ENCODE data around the gene CDON. TPM values are rescaled to one million over a fixed set of nuclear protein-coding genes. Genes with fewer than 3 reads are reported as not detected.
A peak's percentile ranks its signal among the peaks of the same experiment; 100 is the strongest.

CDON gene
- total and polyA plus RNA-seq, 9 donors = 12.5 to 42.1 (median 23.3) TPM

DNA sequence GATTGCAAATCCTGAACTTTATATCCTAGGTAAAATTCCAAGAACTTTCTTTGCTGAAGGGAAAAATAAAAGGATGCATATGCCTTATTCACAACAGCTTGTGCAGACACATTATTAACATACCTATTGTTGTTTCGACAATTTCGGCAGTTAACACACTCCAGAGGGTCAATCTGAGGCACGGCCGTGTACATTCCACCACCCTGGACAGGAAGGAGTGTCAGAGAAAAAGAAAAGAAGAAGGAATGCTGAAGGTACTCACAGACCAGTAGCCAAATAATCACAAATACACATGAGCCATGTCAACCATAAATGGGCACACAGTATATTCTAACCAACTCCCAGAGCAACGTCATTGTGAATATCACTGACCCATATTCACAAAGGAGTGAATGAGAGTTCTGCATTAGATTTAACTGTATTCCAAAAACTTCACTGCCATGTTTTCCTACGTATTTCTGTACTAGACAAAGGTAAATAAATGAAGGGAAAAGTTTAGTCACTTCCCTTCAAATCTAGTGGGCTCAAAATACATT, 84.4 kb downstream of the CDON start:
- H3K27ac ChIP-seq (ENCODE audit: low read length) = peak overlapping the region; percentile 47
- no CpG with 5 or more reads among the region's 6 CpGs for WGBS (ENCODE audit: insufficient coverage)

DNA sequence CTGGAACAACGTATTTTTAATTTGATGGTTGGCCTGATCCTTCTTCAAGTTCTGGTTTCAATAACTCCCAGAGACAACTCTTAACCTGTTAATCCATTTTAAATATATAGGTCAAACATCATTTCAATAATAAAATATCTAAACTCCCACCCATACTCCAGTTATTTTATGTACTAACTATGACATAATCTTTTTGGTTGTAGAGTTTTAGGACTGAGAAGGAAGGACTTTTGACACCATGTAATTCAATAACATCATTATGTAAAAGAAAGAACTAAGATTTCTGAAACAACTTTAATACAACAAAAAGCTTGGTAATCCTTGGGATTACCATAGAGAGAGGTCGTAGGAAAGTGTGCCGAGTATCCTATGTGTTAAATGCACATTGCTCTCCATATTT, 85.3 kb downstream of the CDON start:
- Histone ChIP-seq H3K4me3 (ENCODE audit: low read length) (no peak overlapping the region), H3K4me1 (ENCODE audit: control insufficient read depth, insufficient read depth, low read length) (no peaks in the 10 kb centered on the region), H3K27me3 (ENCODE audit: control insufficient read depth, insufficient read depth, low read length) (no peaks in the 10 kb centered on the region), H3K27ac (ENCODE audit: low read length) (no peak overlapping the region), H3K36me3 (ENCODE audit: control insufficient read depth, insufficient read depth, low read length) (peaks cover 7% of the 10 kb centered on the region), H3K9me3 (replicated peaks; ENCODE audit: control insufficient read depth, low read depth, low read length) (no peaks in the 10 kb centered on the region)
- no peak for DNase-seq
- no CpG with 5 or more reads among the region's 3 CpGs for WGBS (ENCODE audit: insufficient coverage)

More for the DNA sequence above, 84.4 kb downstream of the CDON start:
- Histone ChIP-seq H3K4me3 (ENCODE audit: low read length) (no peak overlapping the region), H3K9me3 (replicated peaks; ENCODE audit: control insufficient read depth, low read depth, low read length) (no peaks in the 10 kb centered on the region), H3K36me3 (ENCODE audit: control insufficient read depth, insufficient read depth, low read length) (peaks cover 10% of the 10 kb centered on the region), H3K4me1 (ENCODE audit: control insufficient read depth, insufficient read depth, low read length) (no peaks in the 10 kb centered on the region), H3K27me3 (ENCODE audit: control insufficient read depth, insufficient read depth, low read length) (no peaks in the 10 kb centered on the region)
- no peak for DNase-seq

DNA sequence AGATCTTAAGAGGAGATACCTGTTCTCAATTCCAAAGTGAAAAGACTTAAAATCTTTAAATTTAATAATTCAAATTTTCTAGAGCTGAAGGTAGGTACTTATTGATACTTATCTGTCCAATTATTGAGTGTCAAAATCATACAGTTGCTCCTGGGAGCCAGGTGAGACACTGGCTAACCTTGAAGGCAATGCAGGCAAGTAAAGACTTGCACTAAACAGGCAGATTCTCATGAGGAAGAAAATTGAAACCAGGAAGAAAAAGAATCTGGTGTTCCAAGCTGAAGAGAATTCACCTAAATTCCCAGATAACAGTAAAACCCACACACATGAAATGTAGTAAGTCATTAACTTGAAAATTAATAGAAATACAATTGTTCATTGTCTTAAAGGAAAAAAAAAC, 86.5 kb downstream of the CDON start:
- no peaks in the 10 kb centered on the region for H3K4me1 ChIP-seq (ENCODE audit: control insufficient read depth, insufficient read depth, low read length)
- H3K9me3 ChIP-seq (replicated peaks; ENCODE audit: control insufficient read depth, low read depth, low read length) = no peaks in the 10 kb centered on the region
- no peak overlapping the region for H3K4me3 ChIP-seq (ENCODE audit: low read length)
- peaks cover 7% of the 10 kb centered on the region for H3K36me3 ChIP-seq (ENCODE audit: control insufficient read depth, insufficient read depth, low read length)
- H3K27ac ChIP-seq (ENCODE audit: low read length) = no peak overlapping the region
- DNase-seq = no peak
- no peaks in the 10 kb centered on the region for H3K27me3 ChIP-seq (ENCODE audit: control insufficient read depth, insufficient read depth, low read length)

DNA sequence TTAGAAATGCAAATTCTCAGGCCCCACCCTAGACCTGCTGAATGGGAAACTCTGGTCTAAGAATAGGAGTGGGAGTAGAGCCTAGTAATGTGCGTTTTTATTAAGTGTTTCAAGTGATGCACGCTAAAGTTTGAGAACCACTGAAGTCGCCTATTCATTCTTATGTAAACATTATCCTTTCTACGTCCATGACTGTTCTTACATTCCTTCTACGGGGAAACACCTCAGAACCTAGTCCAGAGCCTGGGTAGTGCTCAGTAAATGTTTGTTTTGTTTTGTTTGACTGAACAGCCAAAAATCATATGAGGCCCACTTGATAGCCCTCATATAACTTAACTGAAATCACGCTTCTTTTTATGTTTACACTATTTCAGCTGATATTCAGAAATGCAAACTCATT, 87.0 kb downstream of the CDON start:
- no CpG with 5 or more reads among the region's 6 CpGs for WGBS (ENCODE audit: insufficient coverage)
- Histone ChIP-seq H3K36me3 (ENCODE audit: control insufficient read depth, insufficient read depth, low read length) (peaks cover 3% of the 10 kb centered on the region), H3K27me3 (ENCODE audit: control insufficient read depth, insufficient read depth, low read length) (no peaks in the 10 kb centered on the region), H3K4me3 (ENCODE audit: low read length) (no peak overlapping the region), H3K27ac (ENCODE audit: low read length) (no peak overlapping the region), H3K4me1 (ENCODE audit: control insufficient read depth, insufficient read depth, low read length) (no peaks in the 10 kb centered on the region), H3K9me3 (replicated peaks; ENCODE audit: control insufficient read depth, low read depth, low read length) (no peaks in the 10 kb centered on the region)
- no peak for DNase-seq

DNA sequence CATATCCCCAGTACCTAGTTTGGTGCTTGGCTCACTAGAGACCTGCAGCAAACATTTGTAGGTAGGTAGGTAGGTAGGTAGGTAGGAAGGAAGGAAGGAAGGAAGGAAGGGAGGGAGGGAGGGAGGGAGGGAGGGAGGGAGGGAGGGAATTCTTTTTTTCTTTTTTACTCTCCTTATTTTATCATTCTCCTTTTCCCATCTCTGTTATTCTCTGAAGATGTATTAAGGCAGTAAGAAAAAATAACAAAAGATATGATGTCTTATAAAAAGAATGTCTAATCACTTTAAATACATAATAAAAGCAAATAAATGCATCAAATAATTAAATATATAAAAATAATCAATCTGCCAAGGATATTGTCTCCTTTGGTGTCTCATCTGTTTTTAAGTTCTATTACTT, 88.4 kb downstream of the CDON start:
- peaks cover 5% of the 10 kb centered on the region for H3K36me3 ChIP-seq (ENCODE audit: control insufficient read depth, insufficient read depth, low read length)
- H3K4me1 ChIP-seq (ENCODE audit: control insufficient read depth, insufficient read depth, low read length) = no peaks in the 10 kb centered on the region
- no peaks in the 10 kb centered on the region for H3K9me3 ChIP-seq (replicated peaks; ENCODE audit: control insufficient read depth, low read depth, low read length)
- no peak overlapping the region for H3K27ac ChIP-seq (ENCODE audit: low read length)
- no peak for DNase-seq
- H3K27me3 ChIP-seq (ENCODE audit: control insufficient read depth, insufficient read depth, low read length) = no peaks in the 10 kb centered on the region
- H3K4me3 ChIP-seq (ENCODE audit: low read length) = no peak overlapping the region

DNA sequence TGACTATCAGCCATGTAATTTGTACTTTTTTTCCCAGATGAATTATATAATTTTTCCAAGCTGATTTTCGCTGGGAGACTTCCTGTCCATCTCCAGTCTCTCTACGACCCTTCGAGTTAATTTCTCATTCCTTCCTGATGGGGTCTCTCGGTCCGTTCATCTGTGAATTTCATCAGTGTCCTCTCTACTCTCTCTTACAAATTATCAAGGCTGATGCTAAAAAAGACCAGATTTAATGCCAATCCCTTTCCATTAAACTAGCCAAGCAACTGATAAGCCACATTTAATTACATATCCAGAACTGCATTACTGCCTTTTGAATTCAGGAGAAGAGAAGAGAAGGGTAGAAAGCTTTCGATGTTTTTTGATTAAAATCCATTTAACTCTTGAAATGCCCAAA, 91.0 kb downstream of the CDON start:
- H3K4me1 ChIP-seq (ENCODE audit: control insufficient read depth, insufficient read depth, low read length) = no peaks in the 10 kb centered on the region
- H3K36me3 ChIP-seq (ENCODE audit: control insufficient read depth, insufficient read depth, low read length) = peaks cover 5% of the 10 kb centered on the region
- no peaks in the 10 kb centered on the region for H3K9me3 ChIP-seq (replicated peaks; ENCODE audit: control insufficient read depth, low read depth, low read length)
- no peak overlapping the region for H3K27ac ChIP-seq (ENCODE audit: low read length)
- no peak overlapping the region for H3K4me3 ChIP-seq (ENCODE audit: low read length)
- peak; percentile 82 for DNase-seq
- 46% methylated on average over 4 of the region's 6 CpGs for WGBS (ENCODE audit: insufficient coverage)
- no peaks in the 10 kb centered on the region for H3K27me3 ChIP-seq (ENCODE audit: control insufficient read depth, insufficient read depth, low read length)

DNA sequence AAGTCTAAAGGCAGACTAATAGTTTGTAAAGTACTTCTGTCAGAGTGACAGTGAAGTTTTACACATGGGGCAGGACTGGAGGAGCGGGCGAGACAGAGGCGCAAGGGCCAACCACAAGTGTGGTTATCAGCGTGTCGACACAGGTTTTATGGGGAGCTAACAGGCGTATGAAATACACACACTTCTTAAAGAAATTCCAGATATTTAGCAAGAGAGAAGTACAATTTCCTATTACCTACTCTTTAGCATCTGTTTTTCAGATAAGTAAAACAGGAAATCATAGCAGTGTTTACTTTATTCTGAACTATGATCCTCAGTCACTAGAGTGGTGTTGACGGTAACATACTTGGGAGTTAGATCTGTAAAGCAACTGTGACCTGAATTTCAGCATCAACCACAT, 94.3 kb downstream of the CDON start:
- Histone ChIP-seq H3K4me1 (ENCODE audit: control insufficient read depth, insufficient read depth, low read length) (no peaks in the 10 kb centered on the region), H3K27me3 (ENCODE audit: control insufficient read depth, insufficient read depth, low read length) (peaks cover 2% of the 10 kb centered on the region), H3K9me3 (replicated peaks; ENCODE audit: control insufficient read depth, low read depth, low read length) (peaks cover under 1% of the 10 kb centered on the region), H3K4me3 (ENCODE audit: low read length) (no peak overlapping the region), H3K27ac (ENCODE audit: low read length) (no peak overlapping the region), H3K36me3 (ENCODE audit: control insufficient read depth, insufficient read depth, low read length) (peaks cover 11% of the 10 kb centered on the region)
- no peak for DNase-seq
- WGBS (ENCODE audit: insufficient coverage) = no CpG with 5 or more reads among the region's 7 CpGs

DNA sequence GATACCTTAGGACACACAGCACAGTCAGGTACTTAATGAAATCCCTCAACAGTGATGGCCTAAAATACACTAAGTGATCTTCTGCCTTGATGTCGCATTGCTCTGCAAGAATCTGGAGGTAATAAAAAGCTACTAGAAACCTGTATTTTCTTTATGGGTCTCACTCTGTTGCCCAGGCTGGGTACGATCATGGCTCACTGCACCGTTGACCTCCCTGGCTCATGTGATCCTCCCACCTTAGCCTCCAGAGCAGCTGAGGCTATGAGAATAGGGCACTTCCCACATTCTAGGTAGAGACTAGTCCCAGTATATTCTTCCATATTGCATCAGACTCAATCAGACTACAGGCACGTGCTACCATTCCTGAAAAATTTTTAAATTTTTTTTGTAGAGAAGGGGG, 95.2 kb downstream of the CDON start:
- no peak overlapping the region for H3K4me3 ChIP-seq (ENCODE audit: low read length)
- H3K27ac ChIP-seq (ENCODE audit: low read length) = no peak overlapping the region
- WGBS (ENCODE audit: insufficient coverage) = 100% methylated on average over 2 of the region's 4 CpGs
- peaks cover 8% of the 10 kb centered on the region for H3K9me3 ChIP-seq (replicated peaks; ENCODE audit: control insufficient read depth, low read depth, low read length)
- DNase-seq = no peak
- H3K27me3 ChIP-seq (ENCODE audit: control insufficient read depth, insufficient read depth, low read length) = peaks cover 2% of the 10 kb centered on the region
- no peaks in the 10 kb centered on the region for H3K4me1 ChIP-seq (ENCODE audit: control insufficient read depth, insufficient read depth, low read length)
- peaks cover 11% of the 10 kb centered on the region for H3K36me3 ChIP-seq (ENCODE audit: control insufficient read depth, insufficient read depth, low read length)

DNA sequence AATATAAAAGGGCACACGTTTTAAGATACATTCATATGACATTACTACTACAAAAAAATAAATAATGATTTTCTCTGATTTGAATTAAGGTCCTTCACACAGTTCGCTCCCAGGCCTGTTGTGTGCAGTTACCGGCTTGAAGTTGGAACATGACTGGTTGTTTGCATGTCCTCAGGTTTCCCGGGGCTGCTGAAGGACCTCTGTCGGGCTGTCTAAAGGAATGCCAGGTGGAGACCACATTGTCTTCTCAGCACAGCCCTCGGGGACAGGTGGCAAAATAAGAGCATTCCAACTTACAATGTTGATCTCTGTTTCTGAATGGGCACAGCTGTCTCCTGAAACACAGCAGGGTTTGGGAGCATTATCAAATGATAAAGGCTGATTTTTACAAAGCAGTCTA, 101.9 kb downstream of the CDON start:
- H3K27me3 ChIP-seq (ENCODE audit: control insufficient read depth, insufficient read depth, low read length) = no peaks in the 10 kb centered on the region
- H3K4me1 ChIP-seq (ENCODE audit: control insufficient read depth, insufficient read depth, low read length) = peaks cover 18% of the 10 kb centered on the region
- whole genome bisulfite sequencing (ENCODE audit: insufficient coverage) = 92% methylated on average over 4 of the region's 6 CpGs
- H3K4me3 ChIP-seq (ENCODE audit: low read length) = no peak overlapping the region
- no peak overlapping the region for H3K27ac ChIP-seq (ENCODE audit: low read length)
- DNase-seq = no peak
- peaks cover 37% of the 10 kb centered on the region for H3K36me3 ChIP-seq (ENCODE audit: control insufficient read depth, insufficient read depth, low read length)
- peaks cover 9% of the 10 kb centered on the region for H3K9me3 ChIP-seq (replicated peaks; ENCODE audit: control insufficient read depth, low read depth, low read length)

DNA sequence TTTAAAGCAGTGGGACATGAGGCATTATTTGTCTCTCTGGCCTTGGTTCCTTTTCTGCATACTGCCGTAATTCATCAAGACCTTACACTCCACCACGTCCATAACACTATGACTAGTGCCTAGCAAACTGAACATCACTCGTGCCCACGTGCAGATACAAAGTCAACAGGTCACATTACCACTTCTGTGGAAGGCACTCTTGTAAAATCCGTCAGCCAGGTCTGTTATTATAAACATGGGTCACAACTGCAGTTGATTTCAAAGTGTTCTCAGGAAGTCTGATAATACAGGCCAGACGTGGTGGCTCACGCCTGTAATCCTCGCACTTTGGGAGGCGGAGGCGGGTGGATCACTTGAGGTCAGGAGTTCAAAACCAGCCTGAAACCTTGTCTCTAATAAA, 102.7 kb downstream of the CDON start:
- Histone ChIP-seq H3K4me1 (ENCODE audit: control insufficient read depth, insufficient read depth, low read length) (peaks cover 19% of the 10 kb centered on the region), H3K27me3 (ENCODE audit: control insufficient read depth, insufficient read depth, low read length) (no peaks in the 10 kb centered on the region), H3K9me3 (replicated peaks; ENCODE audit: control insufficient read depth, low read depth, low read length) (peaks cover 9% of the 10 kb centered on the region), H3K27ac (ENCODE audit: low read length) (no peak overlapping the region), H3K36me3 (ENCODE audit: control insufficient read depth, insufficient read depth, low read length) (peaks cover 33% of the 10 kb centered on the region), H3K4me3 (ENCODE audit: low read length) (no peak overlapping the region)
- WGBS (ENCODE audit: insufficient coverage) = 79% methylated on average over 8 of the region's 10 CpGs
- DNase-seq = no peak

DNA sequence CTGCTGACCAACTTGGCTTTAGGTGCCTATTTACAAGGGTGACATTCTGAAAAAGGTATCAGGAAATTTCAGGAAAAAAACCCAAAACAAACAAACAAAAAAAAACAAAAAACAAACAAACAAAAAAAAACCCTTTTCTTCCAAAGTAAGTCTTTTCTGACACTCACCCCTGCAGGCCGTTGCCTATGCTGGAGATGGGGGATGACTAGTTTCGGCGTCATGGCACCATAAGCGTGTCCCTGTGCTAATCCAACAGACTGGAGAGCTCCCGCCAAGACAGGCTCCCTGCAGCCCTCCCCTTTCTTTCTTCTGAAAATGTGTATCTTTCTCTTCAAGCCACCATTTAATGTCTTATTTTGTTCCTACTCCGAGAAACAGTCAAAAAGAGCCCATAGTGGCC, 103.2 kb downstream of the CDON start:
- H3K36me3 ChIP-seq (ENCODE audit: control insufficient read depth, insufficient read depth, low read length) = peaks cover 33% of the 10 kb centered on the region
- no peaks in the 10 kb centered on the region for H3K27me3 ChIP-seq (ENCODE audit: control insufficient read depth, insufficient read depth, low read length)
- DNase-seq = no peak
- peaks cover 9% of the 10 kb centered on the region for H3K9me3 ChIP-seq (replicated peaks; ENCODE audit: control insufficient read depth, low read depth, low read length)
- H3K27ac ChIP-seq (ENCODE audit: low read length) = peak overlapping the region; percentile 76
- no peak overlapping the region for H3K4me3 ChIP-seq (ENCODE audit: low read length)
- H3K4me1 ChIP-seq (ENCODE audit: control insufficient read depth, insufficient read depth, low read length) = peaks cover 19% of the 10 kb centered on the region
- WGBS (ENCODE audit: insufficient coverage) = no CpG with 5 or more reads among the region's 6 CpGs
